Dermis microvascular lymphatic vessel endothelial cell (primary cell): ENCODE results near the gene FCER1A. TPM values are rescaled to one million over a fixed set of nuclear protein-coding genes. Genes with fewer than 3 reads are reported as not detected.
"Not testable (repeated sequence)": the region's sequence is repeated elsewhere in the genome, so short reads cannot be mapped to it uniquely, and the experiment has no call there.

Experiments
- DNase-seq, 2 donors: peaks; one replicate each; pipeline versions ENCODE4 v3.0.0 to v3.0.0-alpha.2; 2010; ENCODE audit warnings: low read depth in 2 of 2
- total RNA-seq: library from RNA; depleted of rRNA; stranded (reverse); fragments of >200 nt; gene quantifications from 2 replicates; pipeline ENCODE4 v1.2.1, GENCODE V29; 2014

The FCER1A gene
- total RNA-seq, 1 donor from 2014 or later: not detected

GRCh38 chr1:159349374-159349773 is 47.2 kb downstream of the FCER1A start:
- not testable (repeated sequence) for DNase-seq

- no peak for DNase-seq
Observed at GRCh38 chr1:159352436-159352835, 50.3 kb downstream of the FCER1A start.

Other genes starting within 250 kb of the FCER1A start
- not detected in 2 replicates for gene AIM2, start 225.6 kb upstream of the FCER1A start, total RNA-seq
- gene CADM3, start 130.7 kb upstream of the FCER1A start, total RNA-seq: not detected in 2 replicates
- under 0.01 TPM in 1 of 2 replicates, not detected in the other for gene ACKR1, start 97.5 kb upstream of the FCER1A start, total RNA-seq
- not detected in 2 replicates for gene OR10J4, start 129.9 kb downstream of the FCER1A start, total RNA-seq
- gene OR10J1, start 137.4 kb downstream of the FCER1A start, total RNA-seq: not detected in 2 replicates
- not detected in 2 replicates for gene OR10J5, start 233.7 kb downstream of the FCER1A start, total RNA-seq